HG03457 (cell line): ENCODE data around the gene COPS2.
"Not testable (repeated sequence)": the region's sequence is repeated elsewhere in the genome, so short reads cannot be mapped to it uniquely, and the experiment has no call there.

Experiments
- ATAC-seq: cut with Tn5 transposase; IDR thresholded peaks from one replicate; pipeline ENCODE4 v1.9.1; 2021; ENCODE audit warnings: moderate number of reproducible peaks; ENCODE audit not compliant: unreplicated experiment

Gene COPS2

DNA sequence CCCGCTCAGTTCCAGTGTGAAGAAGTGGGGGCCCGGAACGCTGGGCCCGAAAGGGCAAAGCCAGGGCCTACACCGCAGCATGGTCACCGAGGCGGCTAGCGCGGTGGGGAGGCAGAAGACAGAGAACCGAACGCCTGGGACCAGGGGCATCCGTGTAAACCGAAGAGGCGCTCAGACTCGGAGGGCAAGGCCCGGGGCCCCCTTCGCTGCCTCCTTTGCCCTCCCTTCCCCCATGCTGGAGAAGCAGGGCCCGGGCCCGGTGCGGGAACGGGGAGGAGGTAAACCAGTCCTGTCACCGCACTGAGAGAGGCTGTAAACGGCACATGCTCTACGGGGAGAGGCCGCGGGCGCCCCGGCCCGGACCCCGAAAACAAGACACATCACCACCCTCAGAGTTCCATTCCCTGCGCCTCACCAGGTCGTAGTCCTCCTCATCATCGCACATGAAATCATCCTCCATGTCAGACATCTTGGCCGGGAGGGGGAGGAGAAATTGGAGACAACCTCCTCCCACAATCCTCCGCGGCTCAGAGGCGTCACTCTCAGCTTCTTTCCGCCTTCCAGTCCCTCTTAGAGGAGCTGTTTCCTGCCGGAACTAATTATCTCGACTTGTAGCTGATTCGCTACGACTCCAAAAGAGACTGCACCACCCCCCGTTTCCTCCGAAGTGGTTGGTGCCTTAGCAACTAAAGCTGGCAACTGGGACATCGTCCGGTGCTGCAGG is at the start of gene COPS2:
COPS2 (minus strand) TSS at position 490 of the 724 bp plus-strand sequence; CDS start at position 469, 21 bp downstream.
- peak; percentile 87 for ATAC-seq

DNA sequence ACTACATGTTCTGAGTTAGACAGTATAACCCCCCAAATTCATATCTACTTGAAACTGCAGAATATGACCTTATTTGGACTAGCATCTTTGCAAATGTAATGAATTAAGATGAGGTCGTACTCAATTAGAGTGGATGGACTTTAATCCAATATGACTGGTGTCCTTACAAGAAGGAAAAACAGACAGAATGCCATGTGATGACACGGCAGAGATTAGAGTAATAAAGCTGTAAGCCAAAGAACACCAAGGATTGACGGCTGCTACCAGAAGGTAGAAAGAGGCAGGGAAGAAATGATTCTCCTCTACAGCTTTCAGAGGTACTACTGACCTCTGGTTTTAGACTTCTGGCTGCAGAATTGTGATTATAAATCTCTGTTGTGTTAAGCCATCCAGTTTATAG is 44.9 kb upstream of the COPS2 start:
- no peak for ATAC-seq

DNA sequence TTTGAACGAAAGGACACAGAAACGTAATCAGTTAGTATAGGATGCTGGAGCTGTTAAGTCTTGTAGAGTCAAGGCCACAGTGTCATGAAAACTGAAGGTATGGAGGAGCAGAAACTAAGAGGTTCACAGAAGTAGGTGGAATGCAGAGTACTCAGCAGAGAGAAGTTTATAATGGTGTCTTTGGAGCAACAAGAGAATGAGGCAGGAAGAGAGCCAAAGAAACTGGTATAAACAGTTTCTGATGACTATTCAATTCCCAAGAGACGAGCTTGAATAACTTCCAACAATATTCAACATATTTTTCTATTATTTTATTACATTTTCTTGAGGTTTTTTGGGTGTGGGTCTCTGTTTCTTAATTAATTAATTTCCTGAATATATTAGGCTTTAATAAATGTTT is 44.3 kb upstream of the COPS2 start:
- ATAC-seq, result no peak

DNA sequence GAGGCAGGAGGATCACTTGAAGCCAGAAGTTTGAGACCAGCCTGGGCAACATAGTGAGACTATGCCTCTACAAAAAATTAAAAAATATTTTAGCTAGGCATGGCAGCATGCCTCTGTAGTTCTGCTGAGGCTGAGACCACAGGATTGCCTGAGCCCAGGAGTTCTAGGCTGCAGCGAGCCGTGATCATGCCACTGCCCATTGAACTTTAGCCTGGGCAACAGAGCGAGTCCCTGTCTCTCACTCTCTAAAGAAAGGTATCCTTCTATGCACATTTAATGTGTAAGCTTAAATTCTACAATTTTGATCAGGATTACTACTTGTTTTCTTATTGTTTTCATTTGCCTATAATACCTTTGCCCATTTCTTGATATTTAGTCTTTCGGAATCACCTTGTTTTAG is 41.5 kb upstream of the COPS2 start:
- ATAC-seq, result no peak

DNA sequence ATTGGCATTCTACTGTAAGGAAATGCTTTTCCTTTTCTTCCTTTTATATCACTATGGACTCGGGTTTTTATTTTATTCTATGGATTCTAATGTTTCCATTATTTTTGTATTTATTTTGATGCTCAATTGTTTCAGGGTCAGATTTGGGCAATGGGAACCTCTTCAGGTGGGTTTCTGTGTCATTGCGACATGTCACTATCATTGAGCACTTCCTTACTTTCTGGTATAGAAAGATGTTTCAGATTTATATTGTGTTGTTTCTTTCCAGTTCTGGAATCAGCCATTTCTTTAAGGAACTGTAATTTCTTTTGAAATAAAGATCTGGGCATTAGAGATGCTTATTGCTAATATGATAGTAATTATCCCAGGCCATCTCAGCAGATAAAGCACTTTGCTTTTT is 36.5 kb upstream of the COPS2 start:
- no peak for ATAC-seq

DNA sequence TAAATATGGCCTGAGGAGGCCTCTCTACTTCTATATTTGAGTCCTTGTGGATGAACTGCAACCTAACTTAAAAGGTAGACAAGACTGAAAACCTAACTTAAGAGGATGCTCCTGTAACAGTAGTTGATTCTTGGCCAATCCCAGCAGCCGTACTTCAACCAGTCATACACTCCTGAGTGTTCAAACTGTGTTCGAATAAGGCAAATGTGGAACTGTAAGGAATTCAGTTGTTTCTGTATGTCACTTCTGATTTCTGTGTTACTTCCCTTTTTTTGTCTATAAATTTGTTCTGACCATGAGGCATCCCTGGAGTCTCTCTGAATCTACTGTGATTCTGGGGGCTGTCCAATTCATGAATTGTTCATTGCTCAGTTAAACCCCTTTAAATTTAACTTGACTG is 35.2 kb upstream of the COPS2 start:
- ATAC-seq, result no peak

DNA sequence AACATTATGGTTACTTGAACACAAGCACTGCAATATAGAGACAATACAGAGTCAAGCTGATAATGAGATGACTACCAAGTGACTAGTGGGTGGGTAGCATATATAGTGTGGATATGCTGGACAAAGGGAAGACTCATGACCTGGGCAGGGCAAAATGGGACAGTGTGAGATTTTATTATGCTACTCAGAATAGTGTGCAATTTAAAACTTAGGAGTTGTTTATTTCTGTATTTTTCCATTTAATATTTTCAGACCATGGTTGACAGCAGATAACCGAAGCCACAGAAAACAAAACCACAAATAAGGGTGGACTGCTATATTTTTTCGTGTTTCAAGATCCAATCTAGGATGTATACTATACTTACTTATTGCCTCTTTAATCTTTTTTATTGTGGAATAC is 34.2 kb upstream of the COPS2 start:
- no peak for ATAC-seq

DNA sequence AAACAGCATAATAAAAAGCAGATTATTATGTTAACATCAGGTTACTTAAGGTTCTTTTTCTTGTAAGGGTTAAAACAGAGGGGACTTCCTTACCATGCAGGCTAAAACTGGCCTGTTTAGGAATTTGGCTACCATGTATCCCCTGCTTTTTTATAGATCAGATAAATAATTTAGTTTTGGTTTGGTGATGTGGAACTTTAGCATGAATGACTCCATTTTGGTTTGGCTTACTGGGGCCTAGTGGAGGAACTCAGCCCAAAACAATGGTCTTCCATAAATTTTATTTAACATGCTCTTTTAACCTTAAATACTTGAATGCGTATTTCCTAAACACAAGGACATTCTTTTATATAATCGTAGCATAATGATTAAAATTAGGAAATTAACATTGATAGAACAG is 33.5 kb upstream of the COPS2 start:
- no peak for ATAC-seq

DNA sequence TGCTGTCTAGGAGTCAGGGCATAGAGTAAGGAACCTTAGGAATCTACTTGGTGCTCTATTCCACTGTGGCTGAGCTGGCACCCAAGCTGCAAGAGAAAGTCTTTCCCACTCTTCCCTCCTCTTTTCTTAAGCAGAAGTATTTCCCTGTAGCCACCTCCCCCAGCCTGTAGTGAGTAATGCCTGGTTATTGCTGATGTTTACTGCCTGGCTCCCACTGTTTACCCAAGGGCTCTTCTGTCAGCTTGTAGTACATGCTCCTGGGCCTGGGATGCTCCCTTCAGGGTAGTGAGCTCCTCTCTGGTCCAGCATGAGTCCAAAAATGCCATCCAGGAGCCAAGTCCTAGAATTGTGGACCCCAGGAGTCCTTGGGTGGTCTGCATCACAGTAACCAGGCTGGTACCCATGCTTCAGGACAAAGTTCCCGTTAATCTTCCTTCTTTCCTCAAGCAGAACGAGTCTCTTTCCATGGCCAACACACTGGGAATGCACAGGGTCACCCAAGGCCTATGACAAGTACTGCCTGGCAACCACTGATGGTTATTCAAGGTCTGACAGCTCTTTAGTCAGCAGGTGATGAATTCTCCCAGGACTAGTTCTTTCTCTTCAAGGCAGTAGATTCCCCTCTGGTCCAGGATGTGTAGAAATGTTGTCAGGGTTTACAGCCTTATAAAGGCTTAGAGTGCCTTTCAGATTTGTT is 32.3 kb upstream of the COPS2 start:
- ATAC-seq, result no peak

DNA sequence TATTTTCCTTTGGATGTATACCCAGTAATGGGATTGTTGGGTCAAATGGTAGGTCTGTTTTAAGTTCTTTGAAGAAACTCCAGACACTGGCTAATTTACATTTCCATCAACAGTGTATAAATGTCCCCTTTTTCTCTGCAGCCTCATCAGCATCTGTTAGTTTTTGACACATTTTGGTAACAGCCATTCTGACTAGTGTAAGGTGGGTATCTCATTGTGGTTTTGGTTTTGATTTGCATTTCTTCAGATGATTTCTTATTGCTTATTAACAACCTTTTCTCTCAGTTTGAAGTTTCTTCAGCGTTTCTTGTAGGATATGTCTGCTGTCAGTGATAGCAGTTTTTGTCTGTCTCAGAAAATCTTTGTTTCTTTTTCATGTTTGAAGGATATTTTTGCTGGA is 30.1 kb upstream of the COPS2 start:
- ATAC-seq, result peak; percentile 82

DNA sequence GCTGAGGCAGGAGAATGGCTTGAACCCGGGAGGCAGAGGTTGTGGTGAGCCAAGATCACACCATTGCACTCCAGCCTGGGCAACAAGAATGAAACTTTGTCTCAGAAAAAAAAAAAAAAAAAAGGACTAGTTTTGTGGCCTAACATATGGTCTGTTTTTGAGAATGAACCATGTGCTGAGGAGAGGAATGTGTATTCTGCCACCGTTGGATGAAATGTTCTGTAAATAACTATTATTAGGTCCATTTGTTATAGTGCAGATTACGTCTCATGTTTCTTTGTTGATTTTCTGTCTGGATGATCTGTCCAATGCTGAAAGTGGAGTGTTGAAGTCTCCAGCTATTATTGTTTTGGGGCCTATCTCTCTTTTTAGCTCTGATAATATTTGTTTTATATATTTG is 28.3 kb upstream of the COPS2 start:
- ATAC-seq, result not testable (repeated sequence)

DNA sequence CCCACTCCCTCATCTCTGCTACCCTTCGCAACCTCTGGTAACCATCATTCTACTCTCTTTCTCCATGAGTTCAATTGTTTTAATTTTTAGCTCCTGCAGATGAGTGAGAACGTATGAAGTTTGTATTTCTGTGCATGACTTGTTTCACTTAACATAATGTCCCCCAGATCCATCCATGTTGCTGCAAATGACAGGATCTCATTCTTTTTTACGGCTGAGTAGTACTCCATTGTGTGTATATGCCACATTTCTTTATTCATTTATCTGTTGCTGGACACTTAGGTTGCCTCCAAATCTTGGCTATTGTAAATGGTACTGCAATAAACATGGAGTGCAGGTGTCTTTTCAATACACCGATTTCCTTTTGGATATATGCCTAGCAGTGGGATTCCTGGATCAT is 26.7 kb upstream of the COPS2 start:
- ATAC-seq, result no peak

DNA sequence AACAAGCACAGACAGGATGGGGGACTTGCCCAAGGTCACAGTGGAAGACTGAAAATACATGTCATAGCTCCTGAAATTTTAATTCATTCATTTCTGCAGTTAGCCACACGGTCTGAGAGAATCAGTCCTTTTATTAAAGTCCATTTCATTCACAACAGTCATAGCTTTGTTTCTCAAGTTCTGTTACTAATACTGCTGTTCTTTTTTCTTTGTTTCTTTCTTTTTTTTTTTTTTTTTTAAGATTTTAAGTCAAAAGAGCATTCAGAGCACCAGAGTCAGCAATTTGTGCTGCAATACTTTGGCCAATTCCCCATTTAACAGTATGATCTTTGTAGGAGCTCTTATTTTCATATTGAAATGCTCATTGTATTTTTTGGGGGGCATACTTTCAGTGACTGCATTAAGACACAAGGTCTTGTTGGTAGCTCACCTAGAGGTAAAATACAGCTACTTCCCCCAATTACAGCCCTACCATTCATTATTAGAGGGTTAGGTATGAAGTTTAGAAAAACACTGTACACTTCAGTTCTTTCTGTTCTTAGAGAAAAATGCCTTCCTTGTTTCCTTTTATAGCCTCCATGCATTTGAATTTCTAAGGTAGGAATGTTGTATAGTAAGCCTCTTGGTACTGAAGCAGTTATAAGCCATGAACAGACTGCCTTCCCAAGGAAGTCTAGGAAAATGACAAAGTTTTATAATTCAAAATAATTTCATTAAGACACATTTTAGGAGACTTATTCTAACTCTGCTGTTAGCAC is 24.2 kb upstream of the COPS2 start:
- ATAC-seq, result no peak

DNA sequence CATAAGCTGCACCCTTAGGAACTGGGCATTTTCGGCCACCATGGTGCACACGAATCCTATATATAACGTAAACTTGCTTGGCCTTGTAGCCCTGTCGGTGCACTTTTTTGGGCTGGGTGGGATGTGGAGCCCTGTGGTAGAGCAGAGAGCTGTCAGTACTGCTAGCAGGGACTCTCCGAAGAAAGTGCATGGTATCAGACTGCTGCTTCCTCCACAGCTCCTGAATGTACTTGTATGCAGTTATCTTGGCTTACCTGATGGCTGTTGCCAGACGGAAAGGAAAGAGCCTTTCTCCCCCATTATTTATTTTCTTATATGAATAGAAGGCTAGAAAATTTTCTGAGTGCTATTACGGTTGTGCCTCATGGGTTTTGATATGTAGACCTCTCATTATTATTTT is 23.1 kb upstream of the COPS2 start:
- no peak for ATAC-seq

DNA sequence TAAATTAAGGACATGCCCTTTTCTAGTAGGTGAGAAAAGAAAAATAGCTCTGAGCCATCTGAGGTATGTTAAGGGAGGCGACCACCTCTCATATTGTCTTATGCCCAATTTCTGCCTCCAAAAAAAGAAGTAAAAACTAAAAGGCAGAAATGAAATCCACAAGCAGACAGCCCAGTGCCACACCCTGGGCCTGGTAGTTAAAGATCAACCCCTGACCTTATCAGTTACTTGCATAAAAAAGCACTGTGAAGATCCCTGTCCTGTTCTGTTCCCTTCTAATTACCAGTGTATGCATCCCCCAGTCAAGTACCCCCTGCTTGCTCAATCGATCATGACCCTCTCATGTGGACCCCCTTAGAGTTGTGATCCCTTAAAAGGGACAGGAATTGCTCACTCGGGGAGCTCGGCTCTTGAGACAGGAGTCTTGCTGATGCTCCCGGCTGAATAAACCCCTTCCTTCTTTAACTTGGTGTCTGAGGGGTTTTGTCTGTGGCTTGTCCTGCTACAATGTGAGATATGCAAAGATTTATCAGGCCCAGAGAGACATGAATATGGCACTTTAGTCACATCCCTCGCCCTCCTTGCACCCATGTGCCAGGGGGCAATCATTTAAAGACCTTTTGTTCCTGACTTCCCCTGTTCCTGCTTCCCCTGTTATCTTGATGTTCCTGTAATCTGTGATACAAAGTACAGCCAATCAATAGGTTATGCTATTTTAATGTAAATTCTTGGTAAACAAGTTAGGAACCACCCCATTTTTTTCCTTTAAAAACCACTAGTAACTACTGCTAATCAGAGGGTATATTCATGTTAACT is 20.4 kb upstream of the COPS2 start:
- not testable (repeated sequence) for ATAC-seq

DNA sequence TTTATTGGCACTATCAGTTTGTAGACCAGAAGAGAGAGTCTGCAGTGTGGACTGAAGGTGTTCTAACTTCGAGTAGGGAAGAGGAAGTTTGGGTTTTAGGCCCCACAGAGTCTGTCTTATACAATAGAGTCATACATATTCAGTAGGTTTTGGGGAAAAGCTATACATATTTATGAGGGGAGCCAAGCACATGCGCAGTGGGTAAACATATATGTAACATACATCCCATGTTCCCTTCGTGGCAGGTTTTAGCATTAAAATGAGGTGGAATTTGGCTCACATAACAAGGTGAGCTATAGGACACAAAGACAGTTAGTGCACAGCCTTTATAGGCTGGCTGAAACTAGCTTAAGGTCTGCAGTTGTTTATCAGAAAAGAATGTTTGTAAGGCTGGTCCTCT is 19.5 kb upstream of the COPS2 start:
- no peak for ATAC-seq

DNA sequence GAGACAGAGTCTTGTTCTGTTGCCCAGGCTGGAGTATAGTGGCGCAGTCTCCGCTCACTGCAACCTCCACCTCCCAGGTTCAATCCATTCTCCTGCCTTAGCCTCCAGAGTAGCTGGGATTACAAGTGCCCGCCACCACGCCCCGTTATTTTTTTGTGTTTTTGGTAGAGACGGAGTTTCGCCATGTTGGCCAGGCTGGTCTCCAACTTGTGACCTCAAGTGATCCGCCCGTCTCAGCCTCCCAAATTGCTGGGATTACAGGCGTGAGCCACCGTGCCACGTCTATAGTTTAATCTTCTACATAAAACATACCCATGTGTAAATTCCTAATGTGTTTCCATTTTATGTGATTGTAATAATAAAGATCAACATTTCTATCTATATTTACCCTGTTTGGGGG is 16.4 kb upstream of the COPS2 start:
- ATAC-seq, result no peak

DNA sequence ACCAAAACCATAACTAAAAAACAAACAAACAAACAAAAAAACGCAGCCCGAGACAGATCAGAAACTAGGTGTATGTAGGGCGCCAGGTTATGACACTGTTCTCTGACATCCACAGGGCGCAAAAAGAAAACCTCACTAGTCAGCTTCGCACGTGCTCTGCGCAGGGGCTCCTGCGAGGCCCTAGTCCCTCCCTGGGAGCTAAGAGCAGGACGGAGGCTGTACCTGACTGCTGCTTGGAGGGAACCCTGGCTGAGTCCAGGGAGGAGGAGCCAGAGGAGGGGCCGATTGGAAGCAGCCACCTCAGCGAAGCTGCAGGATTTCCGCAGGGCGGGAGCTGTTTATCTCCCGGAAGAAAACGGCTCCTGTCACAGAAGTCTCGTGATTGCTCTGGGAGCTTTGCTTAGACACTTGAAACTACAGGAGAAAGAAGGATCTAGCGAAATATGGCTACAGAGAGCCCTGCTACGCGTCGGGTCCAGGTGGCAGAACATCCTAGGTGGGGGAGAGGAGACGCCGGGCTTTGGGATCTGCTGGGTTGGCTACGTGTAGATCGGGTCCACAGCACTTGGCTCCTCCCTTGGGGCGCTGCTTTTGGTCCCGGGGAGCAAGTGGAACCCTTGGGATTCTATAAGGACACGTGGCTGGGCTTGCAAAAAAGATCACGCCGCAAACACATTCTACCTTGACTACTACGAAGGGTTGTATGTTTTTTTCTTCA is 14.6 kb upstream of the COPS2 start, which contains the start of gene GALK2:
GALK2 (plus strand) TSS at position 368 of the 718 bp plus-strand sequence; CDS start at position 444, 76 bp downstream.
- peak; percentile 90 for ATAC-seq

DNA sequence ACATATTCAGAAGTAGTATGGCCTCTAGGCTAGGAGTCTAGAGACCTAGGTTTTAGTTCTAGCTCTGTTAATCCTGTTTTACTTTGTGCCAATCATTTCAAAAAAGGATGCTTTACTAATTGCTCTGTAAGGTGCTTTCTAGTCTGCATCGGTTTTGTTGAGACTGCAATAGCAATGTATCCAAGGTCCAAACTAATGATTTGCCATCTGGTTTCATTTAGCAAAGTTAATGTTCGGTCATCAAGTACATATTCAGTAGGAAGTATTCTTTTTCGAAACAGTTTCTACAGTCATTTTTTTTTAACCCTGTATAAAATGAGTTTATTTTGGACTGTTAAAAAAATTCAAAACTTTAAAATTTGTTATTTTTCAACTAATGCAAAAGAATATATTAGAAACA is 12.6 kb upstream of the COPS2 start:
- ATAC-seq, result no peak

DNA sequence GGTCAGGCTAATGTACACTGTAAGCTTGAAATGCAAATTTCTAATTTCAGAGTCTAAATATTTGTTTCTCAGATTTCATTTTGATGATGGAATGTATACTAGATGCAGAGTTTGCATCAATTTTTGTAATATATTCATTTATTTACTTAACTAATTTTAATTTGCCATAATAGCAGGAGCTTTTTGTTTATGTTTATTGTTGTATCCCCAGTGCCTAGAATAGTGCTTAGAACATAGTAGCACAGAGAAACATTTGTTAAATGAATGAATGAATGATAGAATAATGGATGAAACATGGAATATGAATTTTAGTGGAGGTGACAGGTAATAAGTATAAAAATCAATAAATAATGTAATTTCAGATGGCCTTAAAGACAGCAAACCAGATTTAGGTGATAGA is 9.5 kb upstream of the COPS2 start:
- no peak for ATAC-seq
